Endodermal cell (in vitro differentiated cells): ENCODE data around the gene RNF215. TPM values are rescaled to one million over a fixed set of nuclear protein-coding genes. Genes with fewer than 3 reads are reported as not detected.
"Not testable (repeated sequence)": the region's sequence is repeated elsewhere in the genome, so short reads cannot be mapped to it uniquely, and the experiment has no call there.

Experiments
- DNase-seq: peaks from one replicate; pipeline ENCODE4 v3.0.0-alpha.2; 2017
- H3K27ac ChIP-seq: 2 replicates; pipeline ENCODE4 v1.5.1; 2013; ENCODE audit warnings: mild to moderate bottlenecking, low read depth, low read length, moderate library complexity
- H3K27me3 ChIP-seq: 2 replicates; pipeline ENCODE4 v1.6.1; 2013; ENCODE audit warnings: mild to moderate bottlenecking, low read length, moderate library complexity; ENCODE audit not compliant: insufficient read depth, control insufficient read depth, poor library complexity, severe bottlenecking
- H3K36me3 ChIP-seq: 2 replicates; pipeline ENCODE4 v1.7.0; 2013; ENCODE audit warnings: mild to moderate bottlenecking, low read length, moderate library complexity; ENCODE audit not compliant: control insufficient read depth, insufficient read depth
- H3K4me1 ChIP-seq: one replicate; pipeline ENCODE4 v1.7.0; 2013; ENCODE audit warnings: low read length; ENCODE audit not compliant: control insufficient read depth, insufficient read depth
- H3K4me3 ChIP-seq: 2 replicates; pipeline ENCODE4 v1.5.1; 2013; ENCODE audit warnings: mild to moderate bottlenecking, low read length, moderate library complexity
- H3K9ac ChIP-seq: 2 replicates; pipeline ENCODE4 v1.6.1; 2013; ENCODE audit warnings: mild to moderate bottlenecking, low read length, moderate library complexity; ENCODE audit not compliant: poor library complexity, severe bottlenecking; ENCODE audit errors: extremely low read depth
- H3K9me3 ChIP-seq: 2 replicates; pipeline ENCODE4 v1.6.1; 2013; ENCODE audit warnings: mild to moderate bottlenecking, low read length, moderate library complexity; ENCODE audit not compliant: control insufficient read depth
- H3K27ac Mint-ChIP-seq: 2 replicates; pipeline ENCODE4 v1.8.0; 2020; ENCODE audit warnings: mixed read lengths
- H3K27me3 Mint-ChIP-seq: 2 replicates; pipeline ENCODE4 v1.8.0; 2021; ENCODE audit warnings: mild to moderate bottlenecking, mixed read lengths; ENCODE audit not compliant: insufficient read depth
- H3K36me3 Mint-ChIP-seq: 2 replicates; pipeline ENCODE4 v1.8.0; 2020; ENCODE audit warnings: low read depth, mixed read lengths
- H3K4me1 Mint-ChIP-seq: 2 replicates; pipeline ENCODE4 v1.8.0; 2020; ENCODE audit warnings: mixed read lengths
- H3K4me3 Mint-ChIP-seq: 2 replicates; pipeline ENCODE4 v1.8.0; 2020; ENCODE audit warnings: mild to moderate bottlenecking, moderate library complexity, mixed read lengths
- H3K9me3 Mint-ChIP-seq: 2 replicates; pipeline ENCODE4 v1.8.0; 2020; ENCODE audit warnings: mild to moderate bottlenecking, mixed read lengths
- CTCF ChIP-seq: fragments of 200-600 bp; sonication (generic); conservative IDR thresholded peaks from 2 replicates; pipeline ENCODE4 v1.5.0; 2021; ENCODE audit warnings: antibody characterized with exemption, mild to moderate bottlenecking
- WGBS, 2 experiments: methylation state at CpG; one replicate each; pipeline versions ENCODE4 v1.1.5 to v1.1.7; 2013; ENCODE audit warnings: missing lambda C conversion rate in 2 of 2, mixed read lengths in 1 of 2; ENCODE audit not compliant: insufficient coverage in 1 of 2, insufficient read length in 1 of 2; 5-methylcytosine and 5-hydroxymethylcytosine counted together
- total RNA-seq, 2 donors: library from RNA; stranded (reverse); fragmentation: NEBNext Ultra II Directional in 1 of 2; extraction: Animal tissue kit (Norgen Biotek cat#: 25700) in 1 of 2; gene quantifications; 2 replicates in 1 of 2; 3 replicates in 1 of 2; pipeline ENCODE4 v1.2.1, GENCODE V29; 2021

RNF215 gene
- total RNA-seq, 2 donors from 2014 or later = 44.0 to 46.7 TPM

- no peak overlapping the region for H3K27ac Mint-ChIP-seq
- H3K9me3 ChIP-seq = no peaks in the 10 kb centered on the region
- H3K4me3 ChIP-seq = no peak overlapping the region
- H3K27me3 Mint-ChIP-seq = peaks cover 2% of the 10 kb centered on the region
- peaks cover 38% of the 10 kb centered on the region for H3K36me3 ChIP-seq
- H3K4me3 Mint-ChIP-seq = no peak overlapping the region
- TF ChIP-seq CTCF = no peak
- H3K27ac ChIP-seq = no peak overlapping the region
- DNase-seq = no peak
- H3K4me1 ChIP-seq = no peaks in the 10 kb centered on the region
- H3K9ac ChIP-seq = no peak overlapping the region
- peaks cover 51% of the 10 kb centered on the region for H3K36me3 Mint-ChIP-seq
- no peaks in the 10 kb centered on the region for H3K9me3 Mint-ChIP-seq
- no peaks in the 10 kb centered on the region for H3K27me3 ChIP-seq
- 92 to 100% methylated on average over 5 to 6 of the region's 6 CpGs for WGBS, 2 experiments
- peaks cover 7% of the 10 kb centered on the region for H3K4me1 Mint-ChIP-seq
Measured at GRCh38 chr22:30406400-30406799, 19.2 kb upstream of the RNF215 start.

GRCh38 chr22:30405731-30406130, 18.5 kb upstream of the RNF215 start:
- Histone ChIP-seq H3K9me3 (no peaks in the 10 kb centered on the region), H3K4me3 (no peak overlapping the region), H3K9ac (no peak overlapping the region), H3K27me3 (no peaks in the 10 kb centered on the region), H3K36me3 (peaks cover 38% of the 10 kb centered on the region), H3K27ac (no peak overlapping the region), H3K4me1 (no peaks in the 10 kb centered on the region)
- Mint-ChIP-seq H3K27me3 (peaks cover 2% of the 10 kb centered on the region), H3K27ac (no peak overlapping the region), H3K9me3 (no peaks in the 10 kb centered on the region), H3K4me1 (peaks cover 7% of the 10 kb centered on the region), H3K36me3 (peaks cover 46% of the 10 kb centered on the region), H3K4me3 (no peak overlapping the region)
- TF ChIP-seq CTCF = no peak
- 94 to 100% methylated on average over 2 to 4 of the region's 4 CpGs for WGBS, 2 experiments
- DNase-seq = no peak

GRCh38 chr22:30404307-30404706, 17.1 kb upstream of the RNF215 start:
- Mint-ChIP-seq H3K27ac (no peak overlapping the region), H3K36me3 (peaks cover 44% of the 10 kb centered on the region), H3K4me1 (peaks cover 7% of the 10 kb centered on the region), H3K27me3 (peaks cover 7% of the 10 kb centered on the region), H3K9me3 (no peaks in the 10 kb centered on the region), H3K4me3 (no peak overlapping the region)
- Histone ChIP-seq H3K9me3 (no peaks in the 10 kb centered on the region), H3K27me3 (no peaks in the 10 kb centered on the region), H3K4me3 (no peak overlapping the region), H3K27ac (no peak overlapping the region), H3K4me1 (no peaks in the 10 kb centered on the region), H3K36me3 (peaks cover 36% of the 10 kb centered on the region), H3K9ac (no peak overlapping the region)
- TF ChIP-seq CTCF = no peak
- DNase-seq = no peak
- WGBS, 2 experiments = 75 to 87% methylated on average over 6 of the region's 6 CpGs

- H3K4me1 Mint-ChIP-seq = peaks cover 21% of the 10 kb centered on the region
- not testable (repeated sequence) for H3K9me3 Mint-ChIP-seq, H3K27ac ChIP-seq, H3K4me3 ChIP-seq, H3K4me1 ChIP-seq, H3K4me3 Mint-ChIP-seq, H3K27me3 ChIP-seq, H3K9ac ChIP-seq, DNase-seq, H3K9me3 ChIP-seq, H3K27ac Mint-ChIP-seq
- H3K27me3 Mint-ChIP-seq = peaks cover 23% of the 10 kb centered on the region
- 87 to 96% methylated on average over 5 of the region's 5 CpGs for WGBS, 2 experiments
- H3K36me3 Mint-ChIP-seq = peaks cover 33% of the 10 kb centered on the region
- H3K36me3 ChIP-seq = peaks cover 26% of the 10 kb centered on the region
Measured at GRCh38 chr22:30402766-30403104, 15.5 kb upstream of the RNF215 start.
